Measurements from ENCODE around the gene KIAA0232.

KIAA0232 gene

DNA sequence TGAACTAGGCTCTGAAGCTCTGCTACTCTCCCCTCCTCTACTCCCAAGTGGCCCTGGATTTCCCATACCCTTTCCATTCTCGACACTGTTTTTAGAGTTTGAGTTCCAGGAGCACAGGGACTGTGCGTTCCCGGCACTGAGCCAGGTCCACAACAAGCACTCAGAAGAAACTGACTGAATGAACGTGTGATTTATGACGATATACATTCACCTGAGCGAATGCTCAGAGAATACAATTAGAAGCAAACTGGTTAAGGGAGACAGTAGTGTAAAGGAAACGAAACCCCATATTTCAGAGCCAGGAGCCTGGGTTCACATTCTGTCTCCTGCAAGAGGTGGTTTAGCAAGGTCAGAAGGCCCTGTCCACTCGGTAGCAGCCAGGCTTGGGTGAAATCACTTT, 1.4 kb upstream of the KIAA0232 start:
- Histone ChIP-seq H3K4me1 (ENCODE audit: insufficient read depth, poor library complexity, severe bottlenecking) (peaks cover 5% of the 10 kb centered on the region), H3K36me3 (ENCODE audit: low read depth) (peaks cover 7% of the 10 kb centered on the region; the same call in 1 of the 2 replicates), H3K27me3 (ENCODE audit: insufficient read depth, poor library complexity, severe bottlenecking) (no peaks in the 10 kb centered on the region), H3K27ac (ENCODE audit: poor library complexity, severe bottlenecking) (no peak overlapping the region), H3K4me3 (ENCODE audit: severe bottlenecking) (no peak overlapping the region), H3K9me3 (ENCODE audit: severe bottlenecking) (no peaks in the 10 kb centered on the region)
- no peak for TF ChIP-seq CTCF (IDR thresholded peaks at IDR 0.05; ENCODE audit: poor library complexity, severe bottlenecking)
- DNase-seq (ENCODE audit: low spot score) (no peak), ATAC-seq (ENCODE audit: low read depth) (no peak)

DNA sequence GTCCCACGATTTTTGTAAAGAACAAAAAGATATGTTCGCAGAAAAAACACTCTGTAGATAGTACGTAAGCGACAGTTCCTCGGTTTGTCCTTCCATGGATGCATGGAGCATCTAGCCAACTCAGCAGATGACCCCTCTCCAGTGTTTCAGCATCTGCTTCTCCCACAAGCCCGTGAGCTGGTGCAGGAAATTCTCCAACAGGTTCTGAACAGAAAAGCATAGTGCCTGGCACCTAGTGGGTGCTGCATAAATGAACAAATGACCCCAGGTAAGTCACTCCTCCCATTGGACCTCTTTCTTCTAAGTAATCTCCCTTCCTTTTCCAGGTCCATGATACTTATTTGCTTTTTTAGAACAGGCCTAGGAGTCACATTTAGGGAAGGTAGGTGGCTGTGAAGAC, 966 bp upstream of the KIAA0232 start:
- Histone ChIP-seq H3K36me3 (ENCODE audit: low read depth) (peaks cover 11% of the 10 kb centered on the region), H3K4me1 (ENCODE audit: insufficient read depth, poor library complexity, severe bottlenecking) (peaks cover 5% of the 10 kb centered on the region), H3K4me3 (ENCODE audit: severe bottlenecking) (no peak overlapping the region), H3K27me3 (ENCODE audit: insufficient read depth, poor library complexity, severe bottlenecking) (no peaks in the 10 kb centered on the region), H3K9me3 (ENCODE audit: severe bottlenecking) (no peaks in the 10 kb centered on the region), H3K27ac (ENCODE audit: poor library complexity, severe bottlenecking) (no peak overlapping the region)
- TF ChIP-seq CTCF (IDR thresholded peaks at IDR 0.05; ENCODE audit: poor library complexity, severe bottlenecking): no peak
- DNase-seq (ENCODE audit: low spot score) (no peak), ATAC-seq (ENCODE audit: low read depth) (no peak)

DNA sequence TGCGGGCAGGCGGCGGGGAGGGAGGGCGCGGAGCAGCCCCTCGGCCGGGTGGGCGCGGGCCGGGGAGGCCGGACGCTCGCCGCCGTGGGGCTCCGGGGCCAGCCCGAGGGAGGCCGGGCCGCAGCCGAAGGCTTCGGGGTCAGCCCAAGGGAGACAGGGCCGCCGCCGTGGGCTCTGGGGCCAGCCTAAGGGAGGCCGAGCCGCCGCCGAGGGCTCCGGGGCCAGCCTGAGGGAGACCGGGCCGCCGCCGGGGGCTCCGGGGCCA, 251 bp downstream of the KIAA0232 start:
- H3K36me3 ChIP-seq (ENCODE audit: low read depth): peaks cover 19% of the 10 kb centered on the region
- no peak for DNase-seq (ENCODE audit: low spot score)
- H3K27me3 ChIP-seq (ENCODE audit: insufficient read depth, poor library complexity, severe bottlenecking): no peaks in the 10 kb centered on the region
- peaks cover 5% of the 10 kb centered on the region for H3K4me1 ChIP-seq (ENCODE audit: insufficient read depth, poor library complexity, severe bottlenecking)
- ATAC-seq (ENCODE audit: low read depth): no peak
- peak; percentile 21 for TF ChIP-seq CTCF (IDR thresholded peaks at IDR 0.05; ENCODE audit: poor library complexity, severe bottlenecking)
- peak overlapping the region; percentile 79 for H3K27ac ChIP-seq (ENCODE audit: poor library complexity, severe bottlenecking)
- H3K4me3 ChIP-seq (ENCODE audit: severe bottlenecking): peak overlapping the region; percentile 91
- H3K9me3 ChIP-seq (ENCODE audit: severe bottlenecking): no peaks in the 10 kb centered on the region

DNA sequence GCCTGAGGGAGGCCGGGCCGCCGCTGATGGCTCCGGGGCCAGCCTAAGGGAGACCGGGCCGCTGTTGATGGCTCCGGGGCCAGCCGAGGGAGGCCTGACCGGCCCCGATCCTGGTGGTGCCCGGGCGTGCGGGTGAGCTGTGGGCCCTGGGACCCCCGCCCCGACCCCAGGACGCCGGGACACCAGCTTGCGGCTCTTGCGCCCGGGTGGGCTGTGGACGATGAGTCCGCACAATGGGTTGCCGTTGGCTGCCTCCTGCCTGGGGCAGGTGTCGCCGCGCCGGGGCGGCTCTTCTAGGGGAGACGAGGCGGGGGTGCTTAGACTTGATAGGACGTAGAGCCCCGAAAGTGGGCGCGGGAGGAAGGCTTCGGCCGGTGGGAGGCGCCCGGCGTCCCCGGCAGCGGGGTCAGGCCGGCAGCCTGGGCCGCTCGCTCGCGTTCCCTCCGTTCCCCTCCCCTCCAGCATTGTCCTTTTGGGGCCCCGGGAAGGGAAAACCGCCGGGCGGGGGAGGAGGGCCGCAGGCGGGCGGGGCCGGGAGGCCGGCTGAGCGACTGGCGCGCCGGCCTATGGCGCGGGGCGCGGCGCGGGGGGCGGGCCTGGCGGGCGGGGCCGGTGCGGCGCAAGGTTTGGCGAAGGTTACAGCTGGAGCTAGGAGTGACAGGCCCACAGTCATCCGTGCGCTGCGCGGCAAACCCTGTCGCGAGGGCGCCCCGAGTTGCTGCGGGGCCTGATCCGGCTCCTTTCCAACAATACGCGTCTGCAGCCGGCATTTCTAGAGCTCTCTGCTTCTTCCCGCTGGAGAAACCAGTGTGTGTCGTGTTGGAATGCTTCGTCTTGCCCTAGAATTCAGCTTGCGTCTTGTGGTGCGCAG, 819 bp downstream of the KIAA0232 start:
- H3K9me3 ChIP-seq (ENCODE audit: severe bottlenecking): no peaks in the 10 kb centered on the region
- DNase-seq (ENCODE audit: low spot score): peak; percentile 81
- peak; percentile 80 for ATAC-seq (ENCODE audit: low read depth)
- peak overlapping the region; percentile 79 for H3K27ac ChIP-seq (ENCODE audit: poor library complexity, severe bottlenecking)
- TF ChIP-seq CTCF (IDR thresholded peaks at IDR 0.05; ENCODE audit: poor library complexity, severe bottlenecking): peak; percentile 16
- H3K27me3 ChIP-seq (ENCODE audit: insufficient read depth, poor library complexity, severe bottlenecking): no peaks in the 10 kb centered on the region
- H3K36me3 ChIP-seq (ENCODE audit: low read depth): peaks cover 19% of the 10 kb centered on the region
- H3K4me3 ChIP-seq (ENCODE audit: severe bottlenecking): peak overlapping the region; percentile 91
- peaks cover 5% of the 10 kb centered on the region for H3K4me1 ChIP-seq (ENCODE audit: insufficient read depth, poor library complexity, severe bottlenecking)

- ATAC-seq (ENCODE audit: low read depth): no peak
- no peak overlapping the region for H3K27ac ChIP-seq (ENCODE audit: poor library complexity, severe bottlenecking)
- DNase-seq (ENCODE audit: low spot score): no peak
- no peak for TF ChIP-seq CTCF (IDR thresholded peaks at IDR 0.05; ENCODE audit: poor library complexity, severe bottlenecking)
- no peaks in the 10 kb centered on the region for H3K27me3 ChIP-seq (ENCODE audit: insufficient read depth, poor library complexity, severe bottlenecking)
- H3K4me1 ChIP-seq (ENCODE audit: insufficient read depth, poor library complexity, severe bottlenecking): peaks cover 5% of the 10 kb centered on the region
- no peak overlapping the region for H3K4me3 ChIP-seq (ENCODE audit: severe bottlenecking)
- peaks cover 19% of the 10 kb centered on the region for H3K36me3 ChIP-seq (ENCODE audit: low read depth)
- no peaks in the 10 kb centered on the region for H3K9me3 ChIP-seq (ENCODE audit: severe bottlenecking)
Measured at GRCh38 chr4:6785572-6785925, 3.0 kb downstream of the KIAA0232 start.

Data from RWPE2 (cell line).